SU-DHL-6 (cell line): Measurements from ENCODE around the gene UBA1.

Source experiments
- CTCF ChIP-seq: fragments of 200-600 bp; sonication (generic); IDR thresholded peaks from one replicate; pipeline ENCODE4 v1.5.1; 2017; ENCODE audit warnings: antibody characterized with exemption, mild to moderate bottlenecking, low read length, moderate library complexity; ENCODE audit not compliant: insufficient read depth, poor library complexity, severe bottlenecking
- EZH2phosphoT487 ChIP-seq: fragments of 200-600 bp; sonication (generic), shearing (Covaris generic); conservative IDR thresholded peaks from 2 replicates; pipeline ENCODE4 v1.6.1; 2018; ENCODE audit warnings: mild to moderate bottlenecking, antibody characterized with exemption, low read length, moderate library complexity, mixed read lengths

- TF ChIP-seq CTCF, result no peak
- no peak for TF ChIP-seq EZH2phosphoT487
Measured at GRCh38 chrX:47177079-47177478, 16.6 kb upstream of the UBA1 start.
